Activated CD8-positive, alpha-beta T cell treated with anti-CD3 and anti-CD28 coated beads for 36 hours (primary cell): Measurements from ENCODE around the gene GPRIN1. TPM values are rescaled to one million over a fixed set of nuclear protein-coding genes. Genes with fewer than 3 reads are reported as not detected.

ENCODE experiments used
- ATAC-seq: fragments of 200-7000 bp; cut with Tn5 transposase; one replicate; pipeline ENCODE4 v1.10.0; 2021; ENCODE audit warnings: mild to moderate bottlenecking, moderate library complexity
- CTCF ChIA-PET: fragments of 350-600 bp; sonication (Branson Sonifier 250); formaldehyde crosslinking; loops from one replicate; lab custom pipeline; 2021; ENCODE audit warnings: antibody characterized with exemption; lab: Charles Lee
- POLR2A ChIA-PET: fragments of 350-600 bp; sonication (Branson Sonifier 250); formaldehyde crosslinking; loops from one replicate; lab custom pipeline; 2021; ENCODE audit warnings: antibody characterized with exemption; lab: Charles Lee
- DNase-seq: peaks from one replicate; pipeline ENCODE4 v3.0.0-alpha.2; 2020
- H3K27ac Mint-ChIP-seq: one replicate; pipeline ENCODE4 v1.8.0; 2021; ENCODE audit warnings: mild to moderate bottlenecking, mixed read lengths
- H3K27me3 Mint-ChIP-seq: one replicate; pipeline ENCODE4 v1.8.0; 2021; ENCODE audit warnings: mixed read lengths
- H3K36me3 Mint-ChIP-seq: one replicate; pipeline ENCODE4 v1.8.0; 2021; ENCODE audit warnings: low read depth, mixed read lengths
- H3K4me1 Mint-ChIP-seq: one replicate; pipeline ENCODE4 v1.8.0; 2021; ENCODE audit warnings: low read depth, mixed read lengths
- H3K4me3 Mint-ChIP-seq: one replicate; pipeline ENCODE4 v1.8.0; 2021; ENCODE audit warnings: mild to moderate bottlenecking, moderate library complexity, mixed read lengths
- H3K9me3 Mint-ChIP-seq: one replicate; pipeline ENCODE4 v1.8.0; 2021; ENCODE audit warnings: mixed read lengths
- intact Hi-C: fragments of 100-400 bp; cut with micrococcal nuclease; formaldehyde crosslinking; loops from one replicate; pipeline ENCODE4 v1.10.0; 2022
- total RNA-seq, 2 experiments: library from RNA; stranded (reverse); gene quantifications; one replicate each; pipeline ENCODE4 v1.2.3, GENCODE V29; 2021
- TF ChIP-seq, protein P1 (sequence below): fragments of 200-600 bp; IDR thresholded peaks from one replicate; pipeline ENCODE4 v1.8.0; 2022; ENCODE audit warnings: antibody characterized with exemption, mild to moderate bottlenecking

Gene GPRIN1
- total RNA-seq, 2 experiments from 2014 or later = 1.6 to 2.0 TPM

DNA sequence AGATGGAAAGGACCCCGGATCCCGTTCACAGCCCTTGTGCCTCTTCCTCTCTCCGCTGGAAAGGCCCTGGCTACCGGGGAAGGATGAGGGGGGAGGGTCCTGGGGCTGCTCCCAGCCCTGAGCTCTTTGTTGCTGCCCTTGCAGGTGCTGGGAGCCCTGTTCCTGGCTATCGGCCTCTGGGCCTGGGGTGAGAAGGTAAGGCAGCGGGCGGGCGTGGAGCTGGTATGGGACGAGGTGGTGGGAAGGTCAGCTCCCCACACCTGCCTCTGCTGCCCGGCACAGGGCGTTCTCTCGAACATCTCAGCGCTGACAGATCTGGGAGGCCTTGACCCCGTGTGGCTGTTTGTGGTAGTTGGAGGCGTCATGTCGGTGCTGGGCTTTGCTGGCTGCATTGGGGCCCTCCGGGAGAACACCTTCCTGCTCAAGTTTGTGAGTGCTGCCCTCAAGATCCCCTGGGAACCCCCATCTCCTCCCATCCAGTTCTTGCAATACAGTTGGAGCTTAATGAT, 41.6 kb upstream of the GPRIN1 start:
- H3K4me1 Mint-ChIP-seq = peaks cover 71% of the 10 kb centered on the region
- intact Hi-C loops = no loop called here

DNA sequence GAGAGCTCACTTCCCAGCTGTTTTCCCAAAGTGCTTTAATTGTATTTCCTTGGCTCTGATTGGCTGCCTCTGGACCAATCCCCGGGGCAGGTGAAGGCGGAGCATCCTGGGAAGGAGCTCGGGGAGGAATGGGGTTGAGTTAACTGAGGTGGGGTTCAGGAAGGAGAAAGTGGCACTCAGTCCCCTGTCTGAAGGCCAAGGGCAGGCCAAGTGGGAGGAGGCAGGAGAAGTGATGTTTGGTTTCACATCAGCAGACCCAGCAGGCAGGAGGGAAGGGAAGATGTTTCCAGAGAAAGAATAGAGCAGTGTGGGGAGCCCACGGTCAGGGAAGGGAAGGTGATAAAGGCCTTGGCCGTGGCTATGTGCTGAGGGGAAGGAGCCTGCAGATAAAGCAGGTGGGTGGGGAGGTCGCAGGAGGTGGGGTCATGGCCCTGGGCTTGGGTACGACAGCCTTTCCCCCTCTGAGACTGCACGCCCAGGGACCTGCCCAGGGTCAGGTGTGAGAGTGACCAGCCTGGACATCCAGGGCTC, 40.5 kb upstream of the GPRIN1 start:
- no peaks in the 10 kb centered on the region for H3K9me3 Mint-ChIP-seq
- H3K27ac Mint-ChIP-seq = peak overlapping the region; percentile 9
- H3K27me3 Mint-ChIP-seq = no peaks in the 10 kb centered on the region
- ChIA-PET CTCF (interaction anchor here (2.9 to 7.8 kb wide), 2 partner anchors 9 to 10 kb away, joined by 15 to 54 read pairs; no protein-coding TSS in a partner anchor), POLR2A (interaction anchor here (1.0 to 1.3 kb wide), 2 partner anchors 8 to 246 kb away, joined by 3 to 5 read pairs; no protein-coding TSS in a partner anchor)
- no peak for ATAC-seq
- H3K4me1 Mint-ChIP-seq = peaks cover 78% of the 10 kb centered on the region
- H3K4me3 Mint-ChIP-seq = no peak overlapping the region
- no peak for DNase-seq
- TF ChIP-seq, protein P1, sequence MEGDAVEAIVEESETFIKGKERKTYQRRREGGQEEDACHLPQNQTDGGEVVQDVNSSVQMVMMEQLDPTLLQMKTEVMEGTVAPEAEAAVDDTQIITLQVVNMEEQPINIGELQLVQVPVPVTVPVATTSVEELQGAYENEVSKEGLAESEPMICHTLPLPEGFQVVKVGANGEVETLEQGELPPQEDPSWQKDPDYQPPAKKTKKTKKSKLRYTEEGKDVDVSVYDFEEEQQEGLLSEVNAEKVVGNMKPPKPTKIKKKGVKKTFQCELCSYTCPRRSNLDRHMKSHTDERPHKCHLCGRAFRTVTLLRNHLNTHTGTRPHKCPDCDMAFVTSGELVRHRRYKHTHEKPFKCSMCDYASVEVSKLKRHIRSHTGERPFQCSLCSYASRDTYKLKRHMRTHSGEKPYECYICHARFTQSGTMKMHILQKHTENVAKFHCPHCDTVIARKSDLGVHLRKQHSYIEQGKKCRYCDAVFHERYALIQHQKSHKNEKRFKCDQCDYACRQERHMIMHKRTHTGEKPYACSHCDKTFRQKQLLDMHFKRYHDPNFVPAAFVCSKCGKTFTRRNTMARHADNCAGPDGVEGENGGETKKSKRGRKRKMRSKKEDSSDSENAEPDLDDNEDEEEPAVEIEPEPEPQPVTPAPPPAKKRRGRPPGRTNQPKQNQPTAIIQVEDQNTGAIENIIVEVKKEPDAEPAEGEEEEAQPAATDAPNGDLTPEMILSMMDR = no peak
- H3K36me3 Mint-ChIP-seq = peaks cover 10% of the 10 kb centered on the region
- intact Hi-C loops = no loop called here

More for the DNA sequence above, 41.6 kb upstream of the GPRIN1 start:
- POLR2A ChIA-PET = interaction anchor here (1.0 to 1.3 kb wide), 3 partner anchors 7 to 247 kb away, joined by 3 to 5 read pairs (median 4); no protein-coding TSS in a partner anchor
- DNase-seq (no peak), ATAC-seq (no peak)
- peaks cover 11% of the 10 kb centered on the region for H3K36me3 Mint-ChIP-seq
- no peak overlapping the region for H3K4me3 Mint-ChIP-seq
- CTCF ChIA-PET = interaction anchor here (2.9 kb wide), 1 partner anchor 9 kb away, joined by 15 read pairs; no protein-coding TSS in a partner anchor
- no peaks in the 10 kb centered on the region for H3K9me3 Mint-ChIP-seq
- H3K27ac Mint-ChIP-seq = no peak overlapping the region
- TF ChIP-seq, protein P1 = no peak
- H3K27me3 Mint-ChIP-seq = no peaks in the 10 kb centered on the region

DNA sequence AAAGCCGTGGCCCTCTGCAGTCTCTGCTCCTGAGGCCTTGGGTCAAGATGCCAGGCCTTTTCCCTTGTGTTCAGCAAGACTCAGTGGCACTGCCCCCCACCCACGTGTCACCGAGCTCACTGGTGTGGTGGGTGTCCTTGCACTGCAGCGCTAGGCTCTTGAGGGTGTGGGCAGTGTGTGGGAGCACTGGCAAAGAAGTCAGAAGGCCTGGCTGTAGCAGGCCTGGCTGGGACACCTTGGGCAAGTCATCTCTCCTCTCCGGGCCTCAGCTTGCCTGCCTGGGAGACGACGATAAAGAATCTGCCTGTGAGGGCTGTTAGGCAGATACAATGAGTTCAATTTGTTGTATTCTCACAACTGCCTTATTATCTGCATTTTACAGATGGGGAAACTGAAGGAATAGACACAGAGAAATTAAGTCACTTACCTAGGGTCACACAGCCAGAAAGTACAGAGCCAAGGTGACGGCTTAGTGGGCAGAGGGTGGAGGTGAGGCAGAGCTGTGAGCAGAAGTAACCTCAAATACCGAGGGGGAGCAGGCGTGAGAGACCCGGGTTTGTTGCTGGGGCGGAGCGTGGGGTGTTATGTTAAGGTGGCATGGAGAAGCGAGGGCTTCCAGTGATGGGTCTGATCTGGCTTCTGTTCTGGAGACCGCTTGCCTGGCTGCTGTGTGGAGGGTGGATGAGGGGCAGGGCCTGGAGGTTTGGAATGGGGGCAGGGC, 38.7 kb upstream of the GPRIN1 start:
- Mint-ChIP-seq H3K9me3 (no peaks in the 10 kb centered on the region), H3K36me3 (peaks cover 8% of the 10 kb centered on the region), H3K27ac (peak overlapping the region; percentile 57), H3K4me1 (peaks cover 62% of the 10 kb centered on the region), H3K4me3 (peak overlapping the region; percentile 83), H3K27me3 (no peaks in the 10 kb centered on the region)
- CTCF ChIA-PET = interaction anchor here (1.4 to 7.8 kb wide), 2 partner anchors 11 to 232 kb away, joined by 3 to 54 read pairs; no protein-coding TSS in a partner anchor
- DNase-seq = peak; percentile 65
- TF ChIP-seq, protein P1 = no peak
- no peak for ATAC-seq
- POLR2A ChIA-PET = interaction anchor here (1.0 kb wide), 1 partner anchor 48 kb away, joined by 3 read pairs; no protein-coding TSS in a partner anchor
- intact Hi-C loops = no loop called here

DNA sequence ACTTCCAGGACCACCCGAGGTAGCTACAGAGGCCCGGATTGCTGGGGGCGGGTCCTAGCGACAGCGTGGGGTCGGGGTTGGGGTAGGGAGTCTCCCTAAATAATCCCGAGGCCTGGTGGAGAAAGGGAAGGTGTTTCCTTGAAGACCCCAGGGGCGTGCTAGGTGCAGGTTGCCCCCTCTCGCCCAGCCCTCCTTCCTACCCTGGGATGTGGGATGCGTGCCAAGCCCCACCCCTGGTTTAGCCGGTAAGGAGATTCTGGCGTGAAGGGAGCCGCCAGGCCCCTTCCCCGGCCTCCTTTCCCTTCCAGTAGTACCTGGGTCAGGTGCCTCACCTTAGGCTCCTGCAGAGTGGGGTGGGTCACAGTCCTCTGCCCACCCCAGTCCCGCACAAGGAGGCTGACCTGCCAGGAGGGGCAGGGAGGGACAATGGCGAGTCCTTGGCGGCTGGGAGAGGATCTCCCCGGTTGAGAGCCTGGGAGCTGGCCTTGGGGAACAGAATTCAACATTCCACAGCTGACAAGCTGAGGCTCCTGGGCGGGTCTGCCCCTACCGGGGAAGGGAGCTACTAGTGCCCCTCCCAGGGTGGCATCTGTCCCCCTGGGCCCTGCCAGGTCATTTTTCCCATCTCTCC, 38.0 kb upstream of the GPRIN1 start:
- ChIA-PET CTCF (interaction anchor here (1.4 to 7.8 kb wide), 2 partner anchors 11 to 231 kb away, joined by 3 to 54 read pairs; no protein-coding TSS in a partner anchor), POLR2A (interaction anchor here (0.7 to 2.2 kb wide), 4 partner anchors 10 to 47 kb away, joined by 3 to 10 read pairs (median 6); no protein-coding TSS in a partner anchor)
- peaks cover 56% of the 10 kb centered on the region for H3K4me1 Mint-ChIP-seq
- ATAC-seq (no peak), DNase-seq (no peak)
- peak overlapping the region; percentile 83 for H3K4me3 Mint-ChIP-seq
- no peaks in the 10 kb centered on the region for H3K9me3 Mint-ChIP-seq
- peaks cover 2% of the 10 kb centered on the region for H3K36me3 Mint-ChIP-seq
- TF ChIP-seq, protein P1 = no peak
- peak overlapping the region; percentile 80 for H3K27ac Mint-ChIP-seq
- intact Hi-C loops = no loop called here
- no peaks in the 10 kb centered on the region for H3K27me3 Mint-ChIP-seq
